K562 (cell line): ENCODE measurements around the gene TMEM167A. TPM values are rescaled to one million over a fixed set of nuclear protein-coding genes. Genes with fewer than 3 reads are reported as not detected.

Source experiments
- ATAC-seq: fragments of 200-7000 bp; cut with Tn5 transposase; 3 replicates; pipeline ENCODE4 v1.9.1; 2020; ENCODE audit warnings: moderate library complexity
- BruUV-seq: library from RNA; stranded (reverse); fragments of 400-500 nt; replicated peaks from 2 replicates; lab custom pipeline; 2021; lab: Mats Ljungman, UMichigan
- CTCF ChIA-PET: fragments of 300-600 bp; formaldehyde crosslinking; extraction: SDS; loops from one replicate; lab custom pipeline; 2021; ENCODE audit warnings: low intra/inter-chr PET ratio; lab: Yijun Ruan, JAX
- POLR2A ChIA-PET: fragments of 300-600, 350-650 bp; sonication (Branson Sonifier 250); formaldehyde crosslinking; extraction: SDS; loops from one replicate; lab custom pipeline; 2021; ENCODE audit warnings: antibody characterized with exemption, inconsistent platforms; lab: Yijun Ruan, JAX
- DNase-seq, 4 experiments: peaks; one replicate each; pipeline versions ENCODE4 v3.0.0 to v3.0.0-alpha.2; 2011 to 2018; ENCODE audit warnings: low spot score in 3 of 4, mixed read lengths in 3 of 4; ENCODE audit errors: extremely low read depth in 1 of 4
- FAIRE-seq: peaks from 2 replicates; lab custom pipeline; 2011; peaks lifted over from hg19 to GRCh38; lab: Jason Lieb, UNC
- H2AFZ ChIP-seq: 2 replicates; pipeline ENCODE4 v1.6.0; 2011; ENCODE audit warnings: low read depth, low read length, control low read depth, inconsistent platforms
- H3K27ac ChIP-seq: fragments of 200-600 bp; 3 replicates; pipeline ENCODE4 v1.8.0; 2011; ENCODE audit warnings: low read depth, mild to moderate bottlenecking, control low read depth, inconsistent platforms, low read length, moderate library complexity, mixed read lengths; ENCODE audit errors: extremely low read depth
- H3K27me3 ChIP-seq, 2 experiments: fragments of 300-600 bp in 1 of 2; 2 replicates in 1 of 2; 3 replicates in 1 of 2; pipeline versions ENCODE4 v1.6.0 to v1.8.0; 2011; ENCODE audit warnings: inconsistent platforms in 2 of 2, low read length in 2 of 2, mild to moderate bottlenecking in 1 of 2, mixed read lengths in 1 of 2, moderate library complexity in 1 of 2; ENCODE audit not compliant: control insufficient read depth in 2 of 2, insufficient read depth in 2 of 2
- H3K36me3 ChIP-seq: fragments of 300-600 bp; 3 replicates; pipeline ENCODE4 v1.8.0; 2011; ENCODE audit warnings: mild to moderate bottlenecking, low read length, inconsistent platforms; ENCODE audit not compliant: control insufficient read depth, insufficient read depth
- H3K4me1 ChIP-seq, 2 experiments: fragments of 200-600 bp in 1 of 2; replicated peaks in 1 of 2; 2 replicates in 1 of 2; 3 replicates in 1 of 2; pipeline versions ENCODE4 v1.5.1 to v1.8.0; 2011; ENCODE audit warnings: inconsistent platforms in 2 of 2, low read length in 2 of 2, mild to moderate bottlenecking in 1 of 2, mixed read lengths in 1 of 2, moderate library complexity in 1 of 2; ENCODE audit not compliant: control insufficient read depth in 2 of 2, insufficient read depth in 2 of 2
- H3K4me2 ChIP-seq: 2 replicates; pipeline ENCODE4 v1.6.1; 2011; ENCODE audit warnings: low read length, control low read depth, inconsistent platforms, mixed read lengths; ENCODE audit not compliant: insufficient read depth
- H3K4me3 ChIP-seq: fragments of 200-600 bp; sonication (generic), shearing (Covaris generic); 2 replicates; pipeline ENCODE4 v1.5.1; 2016; ENCODE audit warnings: control low read depth, inconsistent platforms
- H3K79me2 ChIP-seq: fragments of 200-600 bp; 3 replicates; pipeline ENCODE4 v1.8.0; 2011; ENCODE audit warnings: low read length, inconsistent platforms; ENCODE audit not compliant: control insufficient read depth, insufficient read depth
- H3K9ac ChIP-seq, 2 experiments: 2 replicates each; pipeline versions ENCODE4 v1.6.0 to v1.6.1; 2011; ENCODE audit warnings: low read depth in 2 of 2, low read length in 2 of 2, control low read depth in 1 of 2, inconsistent platforms in 1 of 2, mild to moderate bottlenecking in 1 of 2, mixed read lengths in 1 of 2; ENCODE audit not compliant: insufficient read depth in 1 of 2
- H3K9me1 ChIP-seq: one replicate; pipeline ENCODE4 v1.6.0; 2011; ENCODE audit warnings: inconsistent platforms, mild to moderate bottlenecking, low read length, moderate library complexity; ENCODE audit not compliant: control insufficient read depth, insufficient read depth
- H3K9me3 ChIP-seq: replicated peaks from 2 replicates; pipeline ENCODE4 v1.5.1; 2011; ENCODE audit warnings: low read depth, low read length, inconsistent platforms; ENCODE audit not compliant: control insufficient read depth, insufficient read depth
- H4K20me1 ChIP-seq: replicated peaks from 2 replicates; pipeline ENCODE4 v1.6.1; 2011; ENCODE audit warnings: low read length, inconsistent platforms, mixed read lengths; ENCODE audit not compliant: control insufficient read depth, insufficient read depth
- ATF3 ChIP-seq, 2 experiments: fragments of 450-650 bp in 1 of 2; sonication (generic) in 1 of 2; formaldehyde crosslinking in 1 of 2; IDR thresholded peaks in 1 of 2; conservative IDR thresholded peaks in 1 of 2; 2 replicates each; pipeline versions ENCODE4 v1.6.1 to v1.8.1; 2016 to 2023; ENCODE audit warnings: mild to moderate bottlenecking in 2 of 2, moderate library complexity in 2 of 2, inconsistent platforms in 1 of 2, missing genetic modification reagents in 1 of 2
- CEBPZ ChIP-seq: fragments of 150-350 bp; IDR thresholded peaks from 2 replicates; pipeline ENCODE4 v1.6.1; 2014; ENCODE audit warnings: low read depth, mild to moderate bottlenecking, low read length, borderline replicate concordance
- CREB5 ChIP-seq: fragments of 250-450 bp; sonication (Bioruptor Pico); IDR thresholded peaks from 2 replicates; pipeline ENCODE4 v1.5.0; 2020; ENCODE audit warnings: mild to moderate bottlenecking
- FOXP1 ChIP-seq: sonication (generic); formaldehyde crosslinking; IDR thresholded peaks from 2 replicates; pipeline ENCODE4 v1.8.0; 2022; ENCODE audit warnings: mild to moderate bottlenecking, missing genetic modification reagents
- GABPB1 ChIP-seq: sonication (generic); formaldehyde crosslinking; IDR thresholded peaks from 2 replicates; pipeline ENCODE4 v1.8.0; 2022; ENCODE audit warnings: mild to moderate bottlenecking, missing genetic modification reagents
- MAZ ChIP-seq, 2 experiments: fragments of 450-650 bp in 1 of 2; sonication (generic) in 1 of 2; formaldehyde crosslinking; IDR thresholded peaks in 1 of 2; conservative IDR thresholded peaks in 1 of 2; 2 replicates each; pipeline versions ENCODE4 v1.4.0 to v1.5.0; 2020; ENCODE audit warnings: mild to moderate bottlenecking in 1 of 2, missing genetic modification reagents in 1 of 2
- MCM2 ChIP-seq: fragments of 450-650 bp; IDR thresholded peaks from 2 replicates; pipeline ENCODE4 v1.6.1; 2017; ENCODE audit warnings: low read depth, mild to moderate bottlenecking
- MYC ChIP-seq, 2 experiments: fragments of 250-450 bp in 1 of 2; sonication (Bioruptor Pico) in 1 of 2; IDR thresholded peaks; 2 replicates each; pipeline versions ENCODE4 v1.5.1 to v1.6.1; 2012 to 2021; ENCODE audit warnings: low read depth in 2 of 2, borderline replicate concordance in 1 of 2, improper control_type of control experiment in 1 of 2, low read length in 1 of 2, mild to moderate bottlenecking in 1 of 2, moderate library complexity in 1 of 2
- POU5F1 ChIP-seq: fragments of 150-350 bp; IDR thresholded peaks from 2 replicates; pipeline ENCODE4 v1.6.1; 2014; ENCODE audit warnings: borderline replicate concordance, low read length, low read depth, mild to moderate bottlenecking; ENCODE audit not compliant: partially characterized antibody
- RHOXF2B ChIP-seq: fragments of 250-450 bp; sonication (Bioruptor Pico); conservative IDR thresholded peaks from 2 replicates; pipeline ENCODE4 v1.5.1; 2021
- SNIP1 ChIP-seq: fragments of 450-650 bp; IDR thresholded peaks from 2 replicates; pipeline ENCODE4 v1.7.1; 2017; ENCODE audit warnings: low read depth, mild to moderate bottlenecking
- THRB ChIP-seq: fragments of 450-650 bp; formaldehyde crosslinking; conservative IDR thresholded peaks from 2 replicates; pipeline ENCODE4 v1.4.0; 2022; ENCODE audit warnings: mild to moderate bottlenecking, missing genetic modification characterization
- USF1 ChIP-seq: sonication (generic); formaldehyde crosslinking; IDR thresholded peaks from 2 replicates; pipeline ENCODE4 v1.9.0; 2022; ENCODE audit warnings: mild to moderate bottlenecking, missing genetic modification reagents
- ZNF354B ChIP-seq: fragments of 250-450 bp; sonication (Bioruptor Pico); IDR thresholded peaks from 2 replicates; pipeline ENCODE4 v1.4.0; 2020
- WGBS: fragments of 100-300 bp; shearing (Covaris generic); methylation state at CpG from one replicate; pipeline ENCODE4 v1.1.6; 2016; ENCODE audit warnings: low coverage, mixed read lengths; ENCODE audit not compliant: insufficient coverage; ENCODE audit errors: missing lambda C conversion rate; 5-methylcytosine and 5-hydroxymethylcytosine counted together
- in situ Hi-C: fragments of 300-500 bp; cut with MboI; formaldehyde crosslinking; loops from 4 replicates; pipeline ENCODE4 v1.15.0; 2018; ENCODE audit warnings: inconsistent platforms, mixed read lengths
- intact Hi-C: fragments of 100-400 bp; cut with micrococcal nuclease; formaldehyde crosslinking; loops from 2 replicates; pipeline ENCODE4 v1.14.2; 2022
- polyA plus RNA-seq, 8 experiments: library from polyadenylated mRNA; depleted of rRNA in 4 of 8; stranded (reverse) in 5 of 8; unstranded in 3 of 8; fragments of >200 nt; fragmentation: Nextera tagmentation in 2 of 8; fragmentation: Illumina TruSeq in 1 of 8; extraction: Ambion mirVana in 2 of 8; extraction: Trizol in 1 of 8; gene quantifications; 2 replicates each; pipeline versions ENCODE4 v1.2.1 to v1.2.3, GENCODE V29; 2011 to 2014; ENCODE audit warnings: inconsistent platforms in 1 of 8, missing spikeins in 1 of 8
- total RNA-seq, 7 experiments: library from RNA; depleted of rRNA in 6 of 7; stranded (reverse); fragments of >200 nt in 6 of 7; fragmentation: Illumina TruSeq in 2 of 7; extraction: Trizol in 2 of 7; gene quantifications; 2 replicates each; pipeline versions ENCODE4 v1.2.1 to v1.2.3, GENCODE V29; 2011 to 2021; ENCODE audit warnings: low replicate concordance in 1 of 7

Gene TMEM167A
- total and polyA plus RNA-seq, 9 of the 15 experiments (the other 6 are each of a cell fraction or from before 2014, with no cell fraction given), result 35.3 to 458 (median 110) TPM

GRCh38 chr5:83093692-83094091 is 16.5 kb upstream of the TMEM167A start:
- Histone ChIP-seq H3K4me1 (peaks cover 4 to 8% of the 10 kb centered on the region in 2 experiments; a peak in 4 of 5 replicates), H3K9ac (no peak overlapping the region), H3K9me3 (no peaks in the 10 kb centered on the region; the same call in 1 of the 2 replicates), H3K9me1 (no peaks in the 10 kb centered on the region), H3K4me3 (no peak overlapping the region), H3K36me3 (no peaks in the 10 kb centered on the region), H4K20me1 (no peaks in the 10 kb centered on the region), H3K79me2 (no peaks in the 10 kb centered on the region), H3K27me3 (no peaks in the 10 kb centered on the region), H2AFZ (no peak overlapping the region), H3K27ac (no peak overlapping the region), H3K4me2 (no peak overlapping the region)
- ChIA-PET POLR2A (no interaction called here), CTCF (no interaction called here)
- in situ Hi-C loops (no loop called here), intact Hi-C loops (no loop called here)
- WGBS, result 84% methylated on average over 4 of the region's 4 CpGs
- no peak for ATAC-seq
- no peak for DNase-seq
- no peak for FAIRE-seq
- no TSS peak for BruUV-seq
- TF ChIP-seq RHOXF2B (CRISPR knock-in tag) (no peak), THRB (CRISPR knock-in tag) (no peak), ZNF354B (CRISPR knock-in tag) (no peak), CEBPZ (no peak), CREB5 (CRISPR knock-in tag) (no peak), ATF3 (IDR thresholded peaks at IDR 0.05) (no peak), ATF3 (CRISPR knock-in tag; conservative IDR thresholded peaks at IDR 0.05) (no peak), MYC (IDR thresholded peaks at IDR 0.05; ENCODE audit: low read depth, low read length) (no peak), MYC (CRISPR knock-in tag; IDR thresholded peaks at IDR 0.05; ENCODE audit: borderline replicate concordance, low read depth) (no peak), USF1 (CRISPR knock-in tag) (no peak), POU5F1 (no peak), MCM2 (no peak), MAZ (CRISPR knock-in tag; conservative IDR thresholded peaks at IDR 0.05 in 1 of 2, IDR thresholded peaks at IDR 0.05 in 1 of 2) (no peak), SNIP1 (no peak), FOXP1 (CRISPR knock-in tag) (no peak), GABPB1 (CRISPR knock-in tag) (no peak)
